MM.1S (cell line): Measurements from ENCODE around the gene BABAM1.

ENCODE experiments used
- DNase-seq: peaks from one replicate; pipeline ENCODE4 v3.0.0-alpha.2; 2015
- H2AFZ ChIP-seq: fragments of 300-600 bp; sonication (generic); 2 replicates; pipeline ENCODE4 v1.6.0; 2016; ENCODE audit warnings: antibody characterized with exemption, low read length
- H3F3A ChIP-seq: fragments of 300-600 bp; sonication (generic); 2 replicates; pipeline ENCODE4 v1.6.1; 2016; ENCODE audit warnings: mild to moderate bottlenecking, antibody characterized with exemption, low read length, moderate library complexity, mixed read lengths; ENCODE audit not compliant: insufficient read depth
- H3K27ac ChIP-seq: fragments of 300-600 bp; sonication (generic); 2 replicates; pipeline ENCODE4 v1.5.1; 2016; ENCODE audit warnings: mild to moderate bottlenecking, low read length
- H3K27me3 ChIP-seq: fragments of 300-600 bp; sonication (generic); replicated peaks from 2 replicates; pipeline ENCODE4 v1.6.0; 2016; ENCODE audit warnings: low read length; ENCODE audit not compliant: insufficient read depth
- H3K36me3 ChIP-seq: fragments of 300-600 bp; sonication (generic); replicated peaks from 2 replicates; pipeline ENCODE4 v1.6.1; 2016; ENCODE audit warnings: mild to moderate bottlenecking, low read length, mixed read lengths; ENCODE audit not compliant: insufficient read depth
- H3K4me1 ChIP-seq: fragments of 300-600 bp; sonication (generic); 2 replicates; pipeline ENCODE4 v1.6.1; 2016; ENCODE audit warnings: low read length, mixed read lengths
- H3K4me2 ChIP-seq: fragments of 300-600 bp; sonication (generic); 2 replicates; pipeline ENCODE4 v1.6.0; 2016; ENCODE audit warnings: low read depth, low read length
- H3K4me3 ChIP-seq: fragments of 300-600 bp; sonication (generic); 2 replicates; pipeline ENCODE4 v1.5.1; 2016; ENCODE audit warnings: low read length, mixed read lengths
- H3K79me2 ChIP-seq: fragments of 300-600 bp; sonication (generic); 2 replicates; pipeline ENCODE4 v1.6.1; 2016; ENCODE audit warnings: mixed run types, low read length, mixed read lengths
- H3K9ac ChIP-seq: fragments of 300-600 bp; sonication (generic); 2 replicates; pipeline ENCODE4 v1.6.1; 2016; ENCODE audit warnings: low read length, mixed read lengths
- H3K9me2 ChIP-seq: fragments of 300-600 bp; sonication (generic); replicated peaks from 2 replicates; pipeline ENCODE4 v1.6.1; 2016; ENCODE audit warnings: mild to moderate bottlenecking, low read length, mixed read lengths; ENCODE audit not compliant: insufficient read depth
- H3K9me3 ChIP-seq: fragments of 300-600 bp; sonication (generic); replicated peaks from 2 replicates; pipeline ENCODE4 v1.6.1; 2016; ENCODE audit warnings: mild to moderate bottlenecking, low read length, mixed read lengths; ENCODE audit not compliant: insufficient read depth
- H4K20me1 ChIP-seq: fragments of 300-600 bp; sonication (generic); 2 replicates; pipeline ENCODE4 v1.6.1; 2016; ENCODE audit warnings: mild to moderate bottlenecking, low read length, moderate library complexity, mixed read lengths; ENCODE audit not compliant: insufficient read depth
- CTCF ChIP-seq: fragments of 300-600 bp; sonication (generic); IDR thresholded peaks from 2 replicates; pipeline ENCODE4 v1.5.1; 2016; ENCODE audit warnings: antibody characterized with exemption, low read length, mixed read lengths
- EZH2 ChIP-seq: fragments of 300-600 bp; sonication (generic); optimal IDR thresholded peaks from 2 replicates; pipeline ENCODE3; 2017; ENCODE audit warnings: low read depth, mild to moderate bottlenecking, antibody characterized with exemption, low read length, mixed read lengths
- EZH2phosphoT487 ChIP-seq: fragments of 300-600 bp; sonication (generic); IDR thresholded peaks from 2 replicates; pipeline ENCODE4 v1.6.1; 2018; ENCODE audit warnings: antibody characterized with exemption, low read length

The BABAM1 gene

GRCh38 chr19:17242431-17243208, 24.6 kb upstream of the BABAM1 start:
- Histone ChIP-seq H3F3A (peaks cover 7% of the 10 kb centered on the region; the same call in 1 of the 2 replicates), H2AFZ (no peak overlapping the region), H3K36me3 (no peaks in the 10 kb centered on the region), H3K9ac (no peak overlapping the region), H3K9me2 (no peaks in the 10 kb centered on the region), H3K27me3 (no peaks in the 10 kb centered on the region), H3K27ac (no peak overlapping the region), H3K4me1 (peaks cover 13% of the 10 kb centered on the region; the same call in 1 of the 2 replicates), H3K79me2 (peaks cover 16% of the 10 kb centered on the region), H3K4me3 (no peak overlapping the region), H3K4me2 (no peak overlapping the region), H3K9me3 (no peaks in the 10 kb centered on the region), H4K20me1 (no peaks in the 10 kb centered on the region)
- no peak for DNase-seq
- TF ChIP-seq EZH2phosphoT487 (no peak), EZH2 (no peak), CTCF (no peak)

GRCh38 chr19:17243211-17243829, 23.9 kb upstream of the BABAM1 start:
- no peak overlapping the region for H3K4me2 ChIP-seq
- no peak overlapping the region for H2AFZ ChIP-seq
- H3K27ac ChIP-seq = no peak overlapping the region
- no peak for TF ChIP-seq EZH2
- TF ChIP-seq EZH2phosphoT487 = no peak
- TF ChIP-seq CTCF = no peak
- H3K9me3 ChIP-seq = no peaks in the 10 kb centered on the region
- H3K27me3 ChIP-seq = no peaks in the 10 kb centered on the region
- no peak overlapping the region for H3K4me3 ChIP-seq
- H3K36me3 ChIP-seq = no peaks in the 10 kb centered on the region
- DNase-seq = no peak
- peaks cover 16% of the 10 kb centered on the region for H3K79me2 ChIP-seq
- no peaks in the 10 kb centered on the region for H4K20me1 ChIP-seq
- no peak overlapping the region for H3K9ac ChIP-seq
- H3F3A ChIP-seq = peaks cover 7% of the 10 kb centered on the region; the same call in 1 of the 2 replicates
- no peaks in the 10 kb centered on the region for H3K9me2 ChIP-seq
- H3K4me1 ChIP-seq = peaks cover 13% of the 10 kb centered on the region; the same call in 1 of the 2 replicates

GRCh38 chr19:17243830-17244617, 23.2 kb upstream of the BABAM1 start:
- peak overlapping the region; percentile 82 for H3K4me2 ChIP-seq
- peaks cover 7% of the 10 kb centered on the region; the same call in 1 of the 2 replicates for H3F3A ChIP-seq
- peaks cover 16% of the 10 kb centered on the region for H3K79me2 ChIP-seq
- H3K9me2 ChIP-seq = no peaks in the 10 kb centered on the region
- H4K20me1 ChIP-seq = no peaks in the 10 kb centered on the region
- H3K9ac ChIP-seq = no peak overlapping the region
- H3K36me3 ChIP-seq = no peaks in the 10 kb centered on the region
- no peak for DNase-seq
- H3K4me1 ChIP-seq = peaks cover 13% of the 10 kb centered on the region; the same call in 1 of the 2 replicates
- TF ChIP-seq EZH2phosphoT487 = no peak
- no peak for TF ChIP-seq EZH2
- no peak for TF ChIP-seq CTCF
- no peaks in the 10 kb centered on the region for H3K27me3 ChIP-seq
- no peak overlapping the region for H2AFZ ChIP-seq
- H3K27ac ChIP-seq = no peak overlapping the region
- H3K9me3 ChIP-seq = no peaks in the 10 kb centered on the region
- peak overlapping the region; percentile 49; the same call in 1 of the 2 replicates for H3K4me3 ChIP-seq
